Smooth muscle cell (in vitro differentiated cells): ENCODE data around the gene RC3H1. TPM values are rescaled to one million over a fixed set of nuclear protein-coding genes. Genes with fewer than 3 reads are reported as not detected.

Experiments
- DNase-seq: peaks from one replicate; lab custom pipeline; 2025; ENCODE audit not compliant: unreplicated experiment; lab: John Stamatoyannopoulos, UW
- H2AFZ ChIP-seq: fragments of 200-600 bp; sonication (generic); 2 replicates; pipeline ENCODE4 v1.6.0; 2016; ENCODE audit warnings: antibody characterized with exemption, low read depth, mild to moderate bottlenecking
- H3F3A ChIP-seq: fragments of 200-600 bp; sonication (generic); 2 replicates; pipeline ENCODE4 v1.6.0; 2017; ENCODE audit warnings: antibody characterized with exemption, low read depth
- H3K27ac ChIP-seq: fragments of 200-600 bp; sonication (generic); 2 replicates; pipeline ENCODE4 v1.5.1; 2016; ENCODE audit warnings: low read depth, mild to moderate bottlenecking
- H3K27me3 ChIP-seq: fragments of 200-600 bp; sonication (generic); 2 replicates; pipeline ENCODE4 v1.6.1; 2016; ENCODE audit warnings: low read depth, mild to moderate bottlenecking
- H3K36me3 ChIP-seq: fragments of 200-600 bp; sonication (generic); 2 replicates; pipeline ENCODE4 v1.5.1; 2016; ENCODE audit warnings: low read depth
- H3K4me1 ChIP-seq: fragments of 200-600 bp; sonication (generic); 2 replicates; pipeline ENCODE4 v1.5.1; 2016; ENCODE audit warnings: low read depth
- H3K4me2 ChIP-seq: fragments of 200-600 bp; sonication (generic); 2 replicates; pipeline ENCODE4 v1.6.0; 2016; ENCODE audit warnings: mild to moderate bottlenecking
- H3K4me3 ChIP-seq: fragments of 200-600 bp; sonication (generic); 2 replicates; pipeline ENCODE4 v1.5.1; 2016; ENCODE audit warnings: mild to moderate bottlenecking
- H3K79me2 ChIP-seq: fragments of 200-600 bp; sonication (generic); 2 replicates; pipeline ENCODE4 v1.6.0; 2016; ENCODE audit warnings: low read depth, mild to moderate bottlenecking
- H3K9ac ChIP-seq: fragments of 200-600 bp; sonication (generic); 2 replicates; pipeline ENCODE4 v1.6.0; 2016; ENCODE audit warnings: low read depth
- H3K9me3 ChIP-seq: fragments of 200-600 bp; sonication (generic); replicated peaks from 2 replicates; pipeline ENCODE4 v1.5.1; 2016; ENCODE audit warnings: low read depth
- H4K20me1 ChIP-seq: fragments of 200-600 bp; sonication (generic); 2 replicates; pipeline ENCODE4 v1.6.0; 2016; ENCODE audit warnings: low read depth
- CTCF ChIP-seq: fragments of 200-600 bp; sonication (generic); IDR thresholded peaks from 2 replicates; pipeline ENCODE4 v1.5.1; 2017; ENCODE audit warnings: borderline replicate concordance, mild to moderate bottlenecking, antibody characterized with exemption; ENCODE audit not compliant: insufficient read depth, poor library complexity, severe bottlenecking
- WGBS: methylation state at CpG from one replicate; pipeline ENCODE4 v1.1.7; 2016; ENCODE audit warnings: low lambda C conversion rate; 5-methylcytosine and 5-hydroxymethylcytosine counted together
- polyA plus RNA-seq: library from polyadenylated mRNA; unstranded; fragments of >200 nt; fragmentation: Nextera tagmentation; extraction: Ambion mirVana; gene quantifications from 2 replicates; pipeline ENCODE4 v1.2.1, GENCODE V29; 2016
- total RNA-seq: library from RNA; depleted of rRNA; stranded (reverse); fragments of >200 nt; gene quantifications from 2 replicates; pipeline ENCODE4 v1.2.3, GENCODE V29; 2014

The RC3H1 gene
- total and polyA plus RNA-seq, 2 experiments from 2014 or later, result 3.9 to 21.6 TPM

DNA sequence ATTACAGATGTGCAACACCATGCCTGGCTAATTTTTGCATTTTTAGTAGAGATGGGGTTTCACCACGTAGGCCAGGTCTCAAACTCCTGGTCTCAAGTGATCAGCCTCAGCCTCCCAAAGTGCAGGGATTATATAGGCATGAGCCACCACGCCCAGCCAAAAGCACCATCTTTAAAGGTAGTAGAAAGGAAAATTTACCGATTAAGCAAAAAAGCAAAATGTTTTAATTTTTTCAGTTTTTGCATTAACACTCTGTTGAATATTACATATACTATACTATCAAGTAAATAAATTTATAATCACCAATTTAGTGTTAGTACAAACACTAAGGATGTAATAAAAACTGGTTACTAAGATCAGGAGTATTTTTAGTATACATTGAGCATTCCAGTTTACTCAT, 20.6 kb downstream of the RC3H1 start:
- no peak overlapping the region for H3K27ac ChIP-seq
- H3K36me3 ChIP-seq, result no peaks in the 10 kb centered on the region
- no peaks in the 10 kb centered on the region for H3K27me3 ChIP-seq
- no peak for TF ChIP-seq CTCF
- no peak overlapping the region for H3K9ac ChIP-seq
- DNase-seq, result no peak
- H3K4me2 ChIP-seq, result no peak overlapping the region
- no peak overlapping the region for H3K4me3 ChIP-seq
- no peaks in the 10 kb centered on the region for H3F3A ChIP-seq
- WGBS, result 72% methylated on average over 3 of the region's 3 CpGs
- H2AFZ ChIP-seq, result no peak overlapping the region
- H3K4me1 ChIP-seq, result no peaks in the 10 kb centered on the region
- H3K79me2 ChIP-seq, result peaks cover 99% of the 10 kb centered on the region
- no peaks in the 10 kb centered on the region for H3K9me3 ChIP-seq
- H4K20me1 ChIP-seq, result peaks cover 100% of the 10 kb centered on the region

DNA sequence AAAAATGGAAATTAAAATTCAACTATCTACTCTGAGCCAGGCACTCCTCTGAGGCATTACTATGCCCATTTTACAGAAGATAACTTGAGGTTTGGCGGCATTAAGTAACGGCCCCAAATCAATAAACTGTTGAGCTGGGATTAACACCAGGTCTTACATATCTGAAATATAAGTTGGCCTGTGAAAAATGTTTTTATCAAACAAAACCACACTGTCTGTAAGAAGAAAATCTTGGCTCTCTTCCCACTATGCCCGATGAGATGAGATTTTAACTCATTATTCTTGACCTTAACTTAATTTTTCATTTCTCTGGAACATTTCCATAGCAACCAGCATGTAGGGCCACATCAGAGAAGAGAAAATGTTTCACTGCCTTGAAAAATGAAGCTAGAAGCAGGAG, 21.8 kb downstream of the RC3H1 start:
- Histone ChIP-seq H2AFZ (no peak overlapping the region), H3K79me2 (peaks cover 99% of the 10 kb centered on the region), H3K27ac (no peak overlapping the region), H3K9ac (no peak overlapping the region), H3K36me3 (no peaks in the 10 kb centered on the region), H3K9me3 (no peaks in the 10 kb centered on the region), H3K4me1 (no peaks in the 10 kb centered on the region), H3K4me3 (no peak overlapping the region), H3K4me2 (no peak overlapping the region), H3F3A (no peaks in the 10 kb centered on the region), H4K20me1 (peaks cover 100% of the 10 kb centered on the region), H3K27me3 (no peaks in the 10 kb centered on the region)
- 77% methylated on average over 3 of the region's 3 CpGs for WGBS
- no peak for DNase-seq
- no peak for TF ChIP-seq CTCF

DNA sequence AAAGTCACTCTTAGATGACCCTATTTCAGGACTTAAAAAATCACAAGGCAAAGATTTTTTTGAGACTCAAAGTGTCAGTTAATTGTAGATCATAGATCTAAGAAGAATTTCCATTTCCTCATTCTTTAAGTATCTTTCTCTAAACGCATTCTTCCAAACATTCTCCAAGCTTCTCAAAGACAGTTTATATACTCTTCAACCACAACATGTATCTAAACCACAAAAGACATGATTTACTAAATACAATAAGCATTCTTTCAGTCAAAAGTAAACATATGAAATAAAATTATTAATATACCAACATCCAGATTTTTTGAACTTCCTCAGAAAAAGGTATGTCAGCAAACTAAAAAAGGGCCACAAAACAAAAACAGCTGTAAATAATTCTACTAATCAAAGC, 24.4 kb downstream of the RC3H1 start:
- Histone ChIP-seq H4K20me1 (peaks cover 98% of the 10 kb centered on the region), H3K4me1 (no peaks in the 10 kb centered on the region), H3K27me3 (no peaks in the 10 kb centered on the region), H3K4me2 (no peak overlapping the region), H3F3A (no peaks in the 10 kb centered on the region), H2AFZ (no peak overlapping the region), H3K27ac (peak overlapping the region; percentile 17), H3K4me3 (no peak overlapping the region), H3K9ac (no peak overlapping the region), H3K79me2 (peaks cover 98% of the 10 kb centered on the region), H3K9me3 (no peaks in the 10 kb centered on the region), H3K36me3 (no peaks in the 10 kb centered on the region)
- TF ChIP-seq CTCF, result no peak
- DNase-seq, result no peak
- 19% methylated on average over 1 of the region's 1 CpG for WGBS

- Histone ChIP-seq H3K4me2 (no peak overlapping the region), H3K4me3 (no peak overlapping the region), H3K27ac (no peak overlapping the region), H3K9me3 (no peaks in the 10 kb centered on the region), H3F3A (no peaks in the 10 kb centered on the region), H3K4me1 (no peaks in the 10 kb centered on the region), H4K20me1 (peaks cover 98% of the 10 kb centered on the region), H2AFZ (no peak overlapping the region), H3K36me3 (no peaks in the 10 kb centered on the region), H3K79me2 (peaks cover 91% of the 10 kb centered on the region), H3K27me3 (no peaks in the 10 kb centered on the region), H3K9ac (no peak overlapping the region)
- no peak for DNase-seq
- 97% methylated on average over 5 of the region's 5 CpGs for WGBS
- TF ChIP-seq CTCF, result no peak
These were observed 25.2 kb downstream of the RC3H1 start for GRCh38 chr1:173996995-173997394.
